Measurements from ENCODE around the gene RAB13.

RAB13 gene

DNA sequence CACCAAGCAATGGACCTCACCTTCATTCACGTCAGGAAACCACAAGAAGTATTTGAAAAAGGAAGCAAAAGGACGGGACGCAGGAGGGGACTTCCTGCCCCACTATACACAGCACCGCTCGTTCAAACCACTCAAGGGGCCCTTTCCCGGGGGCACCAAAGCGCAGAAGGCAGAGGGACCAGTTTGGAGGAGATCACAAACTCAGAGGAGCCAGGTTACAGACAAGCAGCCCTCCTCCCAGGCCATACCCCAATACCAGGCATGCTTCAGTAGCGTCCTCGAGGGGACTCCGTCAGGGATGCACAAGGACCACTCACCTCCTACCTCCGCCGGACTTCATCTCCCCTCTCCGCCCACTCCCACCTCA is 28.4 kb downstream of the RAB13 start:
- DNase-seq: peak in 1 of 58 donors; percentile 37

DNA sequence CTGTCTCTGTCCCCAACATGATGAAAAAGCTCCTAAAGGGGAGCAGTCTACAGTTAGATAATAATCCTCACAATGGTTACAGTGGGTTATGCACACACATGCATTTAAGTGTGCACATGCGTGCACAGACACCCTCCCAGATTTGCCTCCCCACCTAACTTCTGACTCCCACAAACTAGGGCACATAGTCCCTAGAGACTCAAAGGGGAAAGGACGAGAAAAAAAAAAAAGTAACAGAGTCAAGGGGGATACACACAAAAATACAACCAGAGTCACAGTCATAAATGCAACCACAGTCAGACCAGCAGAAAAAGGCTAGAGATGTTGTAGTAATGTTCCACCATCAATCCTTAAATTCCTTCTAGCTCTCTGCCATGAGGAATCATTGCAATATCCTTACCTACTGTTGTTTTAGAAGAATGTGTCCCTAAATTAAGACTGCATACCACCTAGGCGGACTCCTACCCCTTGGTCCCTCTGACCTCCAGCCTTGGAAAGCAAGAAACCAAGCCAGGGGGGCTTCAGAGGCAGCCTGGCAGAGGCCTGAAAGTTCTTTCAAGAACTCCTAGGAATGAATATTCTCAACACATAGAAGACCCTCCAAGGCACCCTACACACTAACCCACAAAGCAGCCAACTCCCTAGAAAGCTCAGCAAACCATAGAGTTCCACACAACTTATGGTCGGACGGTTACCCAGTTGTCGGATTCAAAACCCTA is 29.0 kb downstream of the RAB13 start:
- no peak for DNase-seq

DNA sequence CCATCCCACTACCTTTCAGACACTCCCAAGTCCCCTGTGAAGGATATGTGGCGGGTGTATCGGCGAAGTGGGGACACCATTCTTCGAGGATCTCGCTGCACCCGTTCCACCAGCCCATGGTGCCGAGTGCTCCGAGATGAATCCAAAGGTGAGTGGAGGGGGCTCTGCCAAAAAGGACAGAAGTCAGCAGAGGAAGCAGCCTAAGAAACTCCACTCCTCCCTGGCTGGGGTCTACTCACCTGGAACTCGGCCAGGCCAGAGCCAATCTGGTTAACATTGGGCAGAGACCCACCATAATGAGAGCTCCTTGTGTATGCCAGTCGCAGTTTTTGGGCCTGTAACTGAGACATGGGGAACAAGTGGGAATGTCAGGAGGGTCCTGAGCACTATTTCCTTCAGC is 31.3 kb downstream of the RAB13 start:
- no peak for DNase-seq

DNA sequence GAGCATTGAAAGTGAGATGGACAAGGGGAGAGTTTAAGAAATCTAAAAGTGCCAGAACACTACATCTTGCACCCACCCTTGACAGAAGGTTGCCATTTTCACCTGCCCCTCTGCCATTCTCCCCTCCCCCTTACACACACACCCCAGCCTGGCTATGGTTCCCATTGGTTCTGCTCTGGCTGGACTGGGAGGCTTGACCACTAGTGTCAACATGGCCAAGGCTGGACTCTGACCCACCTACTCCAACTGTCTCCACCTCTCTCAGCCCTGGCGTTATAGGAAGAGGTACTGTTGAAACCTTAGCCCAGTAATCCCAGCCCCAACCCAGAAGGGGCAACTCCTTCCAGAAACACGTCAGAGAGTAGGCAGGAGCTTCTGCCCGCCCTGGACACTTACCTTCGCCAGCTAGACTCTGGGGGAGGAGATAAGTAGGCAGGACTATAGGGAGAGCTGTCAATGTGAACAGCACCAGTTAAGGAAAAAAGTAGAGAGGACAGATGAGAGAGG is 32.2 kb downstream of the RAB13 start:
- DNase-seq: no peak

GRCh38 chr1:153951801-153952200 is 34.3 kb downstream of the RAB13 start:
- no peak for DNase-seq

- DNase-seq: no peak
Measured at GRCh38 chr1:153951183-153951582, 35.0 kb downstream of the RAB13 start.

DNA sequence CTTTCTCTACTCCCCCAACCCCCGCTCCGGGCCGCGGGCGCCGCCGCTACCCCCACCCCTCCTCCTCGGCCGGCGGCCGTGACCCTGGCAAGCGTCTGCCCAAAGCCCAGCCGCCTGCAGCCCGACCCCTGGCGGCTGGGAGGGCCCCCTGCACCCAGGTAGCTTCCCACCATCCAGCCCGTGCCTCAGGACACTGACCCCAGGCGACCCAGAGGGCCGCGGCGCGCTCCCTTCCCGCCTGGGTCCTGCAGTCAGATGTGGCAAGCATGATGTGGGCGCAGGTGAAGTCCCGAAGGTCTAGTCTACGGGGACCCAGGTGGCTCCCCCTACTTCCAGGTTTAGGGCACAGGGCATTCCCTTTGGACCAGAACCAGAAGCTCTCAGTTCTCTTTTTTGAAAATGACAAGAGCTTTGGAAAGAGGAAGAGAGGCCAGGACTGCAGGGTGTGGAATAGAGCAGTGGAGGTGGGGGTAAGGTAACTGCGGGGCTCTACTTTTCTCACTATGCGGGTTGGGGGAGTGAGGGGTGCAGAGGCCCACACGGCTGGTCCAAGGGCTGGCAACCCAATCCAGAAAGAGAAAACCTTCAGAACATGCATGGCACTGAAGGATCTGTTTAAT is 39.4 kb downstream of the RAB13 start, which contains the start of gene DENND4B:
Gene DENND4B (minus strand): TSS at position 97 of the 620 bp plus-strand sequence. CDS start 2,344 bp downstream, outside the sequence.
- peak in 54 of 58 donors; percentile 24 to 83 (median 68) for DNase-seq

- DNase-seq: peak in 56 of 58 donors; percentile 9 to 83 (median 69)
Measured at GRCh38 chr1:153945795-153946621, 40.1 kb downstream of the RAB13 start.

DNA sequence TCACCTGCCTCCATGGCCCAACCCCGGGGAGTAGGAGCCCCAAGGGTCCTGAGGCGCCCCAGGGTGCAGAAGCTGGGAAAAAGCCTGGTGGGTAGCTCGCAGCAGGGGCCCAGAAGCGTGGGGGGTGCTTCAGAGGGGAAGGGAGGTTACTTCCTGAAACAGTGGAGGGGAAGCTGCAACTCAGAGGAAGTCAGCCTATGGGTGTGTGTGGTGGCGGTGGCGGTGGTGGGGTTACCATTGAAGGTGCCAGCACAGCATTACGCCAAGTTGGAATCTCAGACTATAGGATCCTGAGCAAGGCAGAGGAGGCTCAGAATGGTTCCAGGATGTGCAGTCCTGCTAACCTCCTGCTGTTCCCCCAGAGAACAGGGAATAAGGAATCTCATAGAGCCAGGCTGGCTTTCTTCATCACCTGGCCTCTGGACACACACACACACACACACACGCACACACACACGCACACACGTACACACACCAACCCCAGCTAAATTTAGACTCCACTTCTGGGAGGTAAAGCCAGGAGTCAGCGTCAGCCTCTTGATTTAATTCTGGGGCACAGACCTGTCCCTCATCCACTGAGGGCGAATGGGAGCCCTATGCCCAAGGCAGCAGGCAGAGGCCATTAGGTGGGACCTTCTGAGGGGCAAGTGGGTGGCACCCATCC is 40.9 kb downstream of the RAB13 start:
- peak in 10 of 58 donors; percentile 8 to 37 (median 19) for DNase-seq

GRCh38 chr1:153944827-153945117 is 41.4 kb downstream of the RAB13 start:
- no peak for DNase-seq

DNA sequence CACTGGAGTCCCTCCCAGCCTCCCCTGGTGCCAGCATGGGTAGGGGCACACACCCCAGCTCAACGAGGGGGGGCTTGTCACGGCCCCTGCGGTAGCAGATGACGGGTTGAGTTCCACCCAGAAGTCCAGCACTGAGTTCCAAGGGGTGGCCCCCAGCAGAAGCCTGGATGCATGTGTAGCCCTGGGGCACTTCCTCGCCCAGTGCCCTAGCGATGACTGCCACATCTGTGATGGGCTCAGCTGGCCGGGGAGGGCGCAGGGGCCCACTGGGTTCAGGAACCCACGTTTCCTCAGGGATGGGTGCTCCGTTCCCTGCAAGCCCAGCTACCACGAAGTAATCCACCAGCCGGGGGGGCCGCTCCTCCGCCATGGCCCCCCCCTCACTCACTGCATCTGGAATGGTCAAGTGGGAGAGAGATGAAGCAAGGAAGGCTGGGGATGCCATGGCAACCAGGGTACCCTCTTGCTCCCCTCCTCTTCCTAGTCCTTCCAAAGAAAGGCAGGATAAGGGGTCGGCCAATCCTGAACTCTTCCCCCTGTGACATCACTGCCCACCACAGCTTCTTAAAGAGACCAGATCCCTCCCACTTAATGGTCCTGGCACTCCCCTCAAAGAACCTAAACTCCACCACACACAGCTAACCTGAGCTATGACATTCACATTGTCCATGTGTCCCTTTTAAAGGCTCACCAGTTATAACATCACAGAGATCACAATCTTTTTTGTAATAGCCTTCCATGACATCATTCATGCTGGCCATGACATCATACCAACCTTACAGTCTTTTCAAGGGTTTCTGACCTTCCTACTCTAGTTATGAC is 41.9 kb downstream of the RAB13 start:
- DNase-seq: no peak

GRCh38 chr1:153942766-153943549 is 43.2 kb downstream of the RAB13 start:
- DNase-seq: no peak

GRCh38 chr1:153941826-153942725 is 44.1 kb downstream of the RAB13 start:
- DNase-seq: no peak

GRCh38 chr1:153940756-153941155 is 45.4 kb downstream of the RAB13 start:
- DNase-seq: no peak

DNA sequence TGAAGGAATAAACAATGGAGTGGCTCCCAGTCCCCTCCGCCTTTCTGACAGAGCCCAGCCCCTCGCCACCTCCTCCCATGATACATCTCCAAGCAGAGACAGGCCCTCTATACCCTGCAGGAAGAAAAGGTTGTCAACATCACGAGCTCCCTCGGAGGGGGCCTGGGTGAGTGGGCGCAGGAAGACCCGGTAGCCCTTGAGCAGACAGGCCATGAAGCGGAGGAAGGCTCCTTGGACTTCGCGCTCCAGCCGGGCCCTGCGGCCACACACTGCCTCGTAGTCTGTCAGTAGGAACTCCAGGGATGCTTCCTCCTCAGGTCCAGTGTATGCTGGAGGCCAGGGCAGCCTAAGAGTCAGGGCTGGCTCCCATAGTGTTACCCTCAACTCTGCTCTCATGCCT is 46.7 kb downstream of the RAB13 start:
- no peak for DNase-seq

- no peak for DNase-seq
Measured at GRCh38 chr1:153938996-153939395, 47.1 kb downstream of the RAB13 start.

GRCh38 chr1:153937331-153937730 is 48.8 kb downstream of the RAB13 start:
- DNase-seq: no peak

DNA sequence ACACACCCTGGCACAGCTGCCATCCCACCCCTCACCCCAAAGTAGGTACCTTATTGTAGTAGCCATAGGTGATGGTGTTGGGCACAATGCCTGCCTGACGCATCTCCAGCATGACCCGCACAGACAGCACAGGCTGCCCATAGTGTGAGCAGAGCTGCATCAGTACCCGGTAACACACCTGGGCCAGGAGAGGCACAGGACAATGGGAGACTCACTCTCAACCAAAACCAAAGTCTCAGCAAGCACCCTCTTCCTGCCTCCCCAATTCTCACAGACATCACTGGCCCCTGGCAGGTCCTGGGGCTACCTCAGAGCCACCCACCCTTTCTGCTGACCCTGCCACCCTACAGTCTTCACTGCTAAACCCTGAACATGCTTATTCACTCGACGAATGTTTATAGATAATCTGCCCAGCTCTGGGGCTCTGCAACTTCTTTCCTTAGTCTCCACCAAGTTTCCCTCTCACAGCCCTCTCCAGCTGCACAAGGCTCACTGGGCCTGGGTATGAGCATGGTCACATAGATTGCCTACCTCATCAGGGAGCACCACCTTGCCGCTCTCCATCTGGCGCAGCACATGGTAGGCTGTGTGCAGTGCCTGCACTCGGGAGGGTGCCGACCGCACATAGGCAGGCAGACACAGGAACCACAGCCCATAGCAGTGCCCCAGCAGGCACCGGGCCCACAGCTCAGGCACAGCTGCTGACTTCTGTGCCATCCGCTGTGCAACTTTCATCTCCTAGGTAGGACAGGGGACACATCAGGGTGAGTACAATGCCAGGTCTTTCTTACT is 49.9 kb downstream of the RAB13 start:
- DNase-seq: no peak
